HFFc6 (cell line): ENCODE measurements around the gene EFEMP1. TPM values are rescaled to one million over a fixed set of nuclear protein-coding genes. Genes with fewer than 3 reads are reported as not detected.

Experiments
- DNase-seq: peaks from one replicate; pipeline ENCODE4 v3.0.0-alpha.2; 2018
- H3K27ac Mint-ChIP-seq: 2 replicates; pipeline ENCODE4 v1.8.0; 2020; ENCODE audit warnings: mild to moderate bottlenecking, mixed read lengths
- H3K27me3 Mint-ChIP-seq: 2 replicates; pipeline ENCODE4 v1.8.0; 2021; ENCODE audit warnings: mild to moderate bottlenecking, moderate library complexity, mixed read lengths; ENCODE audit not compliant: insufficient read depth
- H3K36me3 Mint-ChIP-seq: 2 replicates; pipeline ENCODE4 v1.8.0; 2021; ENCODE audit warnings: low read depth, mixed read lengths
- H3K4me1 Mint-ChIP-seq: 2 replicates; pipeline ENCODE4 v1.8.0; 2020; ENCODE audit warnings: low read depth, mixed read lengths
- H3K4me3 Mint-ChIP-seq: 2 replicates; pipeline ENCODE4 v1.8.0; 2020; ENCODE audit warnings: mild to moderate bottlenecking, moderate library complexity, mixed read lengths
- H3K9me3 Mint-ChIP-seq: 2 replicates; pipeline ENCODE4 v1.8.0; 2020; ENCODE audit warnings: mild to moderate bottlenecking, mixed read lengths
- CTCF ChIP-seq: fragments of 200-600 bp; sonication (generic); IDR thresholded peaks from 2 replicates; pipeline ENCODE4 v1.5.0; 2021; ENCODE audit warnings: antibody characterized with exemption, mild to moderate bottlenecking
- total RNA-seq, 6 experiments: library from RNA; stranded (reverse); fragmentation: NEBNext Ultra II Directional; extraction: Animal tissue kit (Norgen Biotek cat#: 25700); gene quantifications; 2 replicates in 1 of 6; 3 replicates in 5 of 6; pipeline ENCODE4 v1.2.3, GENCODE V29; 2021

EFEMP1 gene
- total RNA-seq, 6 experiments from 2014 or later, result 42.1 to 63.5 (median 51.9) TPM

DNA sequence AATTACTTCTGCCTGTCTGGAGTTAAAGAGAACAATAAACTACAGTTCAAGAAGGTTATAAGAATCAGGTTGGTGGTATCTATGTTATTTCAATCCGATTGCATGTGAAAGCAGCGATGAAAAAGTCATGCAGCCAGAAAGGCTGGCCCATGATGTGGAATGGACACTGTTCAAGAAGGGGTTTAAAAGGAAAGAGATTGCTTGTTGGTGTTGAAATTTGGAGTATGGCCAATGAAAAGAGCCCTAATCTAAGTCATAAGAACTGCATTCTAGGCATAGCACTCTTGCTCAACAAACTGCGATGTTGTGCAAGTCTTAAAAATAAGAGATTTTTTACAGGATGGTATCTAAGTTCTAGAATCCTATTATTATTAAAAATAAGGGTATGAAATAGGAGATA is 61.3 kb downstream of the EFEMP1 start:
- H3K9me3 Mint-ChIP-seq, result no peaks in the 10 kb centered on the region
- H3K27ac Mint-ChIP-seq, result peak overlapping the region; percentile 98
- peak overlapping the region; percentile 74 for H3K4me3 Mint-ChIP-seq
- H3K4me1 Mint-ChIP-seq, result peaks cover 65% of the 10 kb centered on the region
- no peak for TF ChIP-seq CTCF
- no peaks in the 10 kb centered on the region for H3K36me3 Mint-ChIP-seq
- DNase-seq, result peak; percentile 94
- H3K27me3 Mint-ChIP-seq, result no peaks in the 10 kb centered on the region

GRCh38 chr2:55861733-55862132 is 61.8 kb downstream of the EFEMP1 start:
- H3K4me1 Mint-ChIP-seq, result peaks cover 66% of the 10 kb centered on the region
- DNase-seq, result no peak
- no peaks in the 10 kb centered on the region for H3K36me3 Mint-ChIP-seq
- no peaks in the 10 kb centered on the region for H3K27me3 Mint-ChIP-seq
- no peak for TF ChIP-seq CTCF
- H3K9me3 Mint-ChIP-seq, result no peaks in the 10 kb centered on the region
- H3K4me3 Mint-ChIP-seq, result peak overlapping the region; percentile 74
- peak overlapping the region; percentile 98 for H3K27ac Mint-ChIP-seq

DNA sequence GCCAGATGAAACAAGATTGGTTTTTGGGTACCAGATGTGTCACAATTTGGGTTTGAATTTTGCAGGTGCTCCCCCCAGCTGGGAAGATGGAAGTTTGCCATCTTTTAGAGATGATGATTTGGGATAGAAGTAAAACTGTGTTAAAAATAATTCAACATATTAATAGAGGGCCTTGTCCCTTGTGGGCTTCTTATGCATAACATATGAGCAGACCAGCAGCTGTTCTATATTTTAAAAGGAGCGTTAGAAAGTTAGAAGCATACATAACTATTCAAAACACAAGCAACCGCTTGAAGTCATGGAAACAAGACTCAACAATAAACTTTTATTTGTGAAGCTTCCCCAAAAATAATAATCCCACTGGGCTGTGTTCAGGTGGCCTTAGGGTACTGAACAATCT is 62.8 kb downstream of the EFEMP1 start:
- no peak for DNase-seq
- Mint-ChIP-seq H3K9me3 (no peaks in the 10 kb centered on the region), H3K27me3 (no peaks in the 10 kb centered on the region), H3K36me3 (no peaks in the 10 kb centered on the region), H3K4me3 (no peak overlapping the region), H3K4me1 (peaks cover 74% of the 10 kb centered on the region), H3K27ac (peak overlapping the region; percentile 98; the same call in 1 of the 2 replicates)
- TF ChIP-seq CTCF, result no peak; the same call in 1 of the 2 replicates

- Mint-ChIP-seq H3K27me3 (no peaks in the 10 kb centered on the region; the same call in 1 of the 2 replicates), H3K27ac (peak overlapping the region; percentile 20; the same call in 1 of the 2 replicates), H3K36me3 (no peaks in the 10 kb centered on the region), H3K4me1 (peaks cover 74% of the 10 kb centered on the region), H3K4me3 (no peak overlapping the region), H3K9me3 (no peaks in the 10 kb centered on the region)
- no peak for TF ChIP-seq CTCF
- DNase-seq, result no peak
Observed at GRCh38 chr2:55859875-55860274, 63.7 kb downstream of the EFEMP1 start.

DNA sequence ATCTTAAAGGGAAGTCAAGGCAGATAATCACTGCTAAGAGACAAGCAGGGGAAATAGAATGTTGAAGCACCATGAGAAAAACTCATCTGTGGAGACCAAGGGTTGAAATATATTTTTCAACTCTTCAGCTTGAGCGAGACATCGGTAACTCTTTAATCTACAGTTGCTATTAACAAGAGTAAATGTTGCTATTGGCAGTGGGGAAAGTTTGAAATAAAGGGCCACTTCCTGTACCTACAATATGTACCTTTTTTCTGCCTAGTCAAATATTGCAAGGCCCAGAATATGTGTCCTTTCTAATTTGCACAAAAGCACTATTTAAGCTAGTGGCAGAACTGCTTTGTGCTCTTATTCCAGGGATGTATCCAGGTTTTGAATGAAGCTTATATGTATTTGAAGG is 65.8 kb downstream of the EFEMP1 start:
- Mint-ChIP-seq H3K27ac (no peak overlapping the region), H3K4me3 (no peak overlapping the region)

More for the DNA sequence above, 65.8 kb downstream of the EFEMP1 start:
- no peak for DNase-seq
- no peak for TF ChIP-seq CTCF
- Mint-ChIP-seq H3K9me3 (no peaks in the 10 kb centered on the region), H3K27me3 (no peaks in the 10 kb centered on the region; the same call in 1 of the 2 replicates), H3K4me1 (peaks cover 58% of the 10 kb centered on the region), H3K36me3 (no peaks in the 10 kb centered on the region)
